UCSD-AML1 (cell line): Measurements from ENCODE around the gene S100A12.

Experiments
- DNase-seq: peaks from one replicate; lab custom pipeline; 2025; ENCODE audit not compliant: unreplicated experiment; lab: John Stamatoyannopoulos, UW

S100A12 gene

DNA sequence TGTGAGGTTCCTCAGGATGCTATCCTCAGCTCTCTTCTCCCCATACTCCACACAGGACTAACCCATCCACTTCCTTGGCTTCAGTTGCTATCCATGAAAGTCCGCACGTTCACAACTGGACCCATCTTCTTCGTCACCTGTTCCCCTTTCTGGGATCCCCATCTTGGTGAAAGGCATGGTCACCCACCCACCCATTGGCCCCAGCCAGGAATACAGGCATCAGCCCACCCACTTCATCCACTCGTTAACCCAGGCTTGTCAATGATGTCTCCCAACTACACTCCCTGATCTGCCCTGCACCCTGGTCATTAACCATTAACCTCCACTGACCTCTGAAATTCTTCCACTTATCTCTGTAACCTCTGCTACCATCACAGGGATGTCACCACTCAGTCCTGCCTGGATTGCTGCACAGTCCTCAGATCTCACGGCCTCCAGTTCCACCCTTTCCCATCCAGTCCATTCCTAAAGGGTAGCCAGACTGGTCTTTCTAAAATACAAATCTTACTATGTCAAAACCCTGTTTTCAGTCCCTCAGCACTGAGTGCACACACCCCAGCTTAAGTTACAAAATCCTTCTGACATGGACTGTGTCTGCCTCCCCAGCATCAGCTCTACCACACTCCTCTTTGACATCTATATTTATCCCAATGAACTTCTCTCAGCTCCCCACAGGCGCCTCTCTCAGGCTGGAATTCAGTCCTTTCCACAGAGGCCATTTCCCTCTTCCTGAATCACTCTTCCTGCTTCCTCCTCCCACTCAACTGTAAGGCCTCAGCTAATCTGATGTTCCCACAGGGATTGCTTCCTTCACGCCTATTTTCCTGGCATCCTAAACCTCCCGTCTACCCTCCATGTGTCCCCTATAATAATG is 37.2 kb downstream of the S100A12 start:
- DNase-seq, result no peak

- no peak for DNase-seq
Measured at GRCh38 chr1:153336650-153337049, 38.8 kb downstream of the S100A12 start.

GRCh38 chr1:153333902-153334301 is 41.5 kb downstream of the S100A12 start:
- no peak for DNase-seq

GRCh38 chr1:153324912-153325311 is 50.5 kb downstream of the S100A12 start:
- DNase-seq, result no peak
